ENCODE data around the gene USP48. TPM values are rescaled to one million over a fixed set of nuclear protein-coding genes. Genes with fewer than 3 reads are reported as not detected.
A peak's percentile ranks its signal among the peaks of the same experiment; 100 is the strongest.
"Not testable (repeated sequence)": the region's sequence is repeated elsewhere in the genome, so short reads cannot be mapped to it uniquely, and the experiment has no call there.

USP48 gene
- total RNA-seq, 1 donor from 2014 or later, result 78.7 TPM

DNA sequence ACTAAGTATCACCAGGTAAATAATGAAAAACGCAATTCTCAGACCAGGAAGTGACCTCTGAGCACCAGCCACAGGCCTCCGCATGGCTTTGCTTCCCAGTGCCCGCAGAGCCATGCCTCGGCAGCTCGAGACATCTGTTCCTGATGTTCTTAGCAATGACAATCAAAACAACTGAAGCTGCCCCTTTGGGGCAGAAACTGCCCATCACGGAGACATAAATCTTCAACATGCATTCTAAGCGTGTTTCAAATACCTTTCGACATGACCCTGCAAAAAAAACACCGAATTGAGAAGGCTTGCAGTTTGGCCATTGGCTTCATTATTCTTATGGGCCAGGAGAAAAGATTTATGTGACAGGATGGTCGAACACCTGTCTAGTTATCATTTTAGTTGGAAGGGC, 108.0 kb downstream of the USP48 start:
- Mint-ChIP-seq H3K4me3 (ENCODE audit: unreplicated experiment) (no peak overlapping the region), H3K27ac (ENCODE audit: unreplicated experiment) (no peak overlapping the region), H3K9me3 (ENCODE audit: unreplicated experiment) (no peaks in the 10 kb centered on the region), H3K4me1 (ENCODE audit: low read depth, unreplicated experiment) (peaks cover 3% of the 10 kb centered on the region), H3K36me3 (ENCODE audit: unreplicated experiment) (no peaks in the 10 kb centered on the region), H3K27me3 (ENCODE audit: unreplicated experiment) (peaks cover 4% of the 10 kb centered on the region)
- no peak for DNase-seq
- TF ChIP-seq CTCF (IDR thresholded peaks at IDR 0.05; ENCODE audit: partially characterized antibody, unreplicated experiment), result no peak

DNA sequence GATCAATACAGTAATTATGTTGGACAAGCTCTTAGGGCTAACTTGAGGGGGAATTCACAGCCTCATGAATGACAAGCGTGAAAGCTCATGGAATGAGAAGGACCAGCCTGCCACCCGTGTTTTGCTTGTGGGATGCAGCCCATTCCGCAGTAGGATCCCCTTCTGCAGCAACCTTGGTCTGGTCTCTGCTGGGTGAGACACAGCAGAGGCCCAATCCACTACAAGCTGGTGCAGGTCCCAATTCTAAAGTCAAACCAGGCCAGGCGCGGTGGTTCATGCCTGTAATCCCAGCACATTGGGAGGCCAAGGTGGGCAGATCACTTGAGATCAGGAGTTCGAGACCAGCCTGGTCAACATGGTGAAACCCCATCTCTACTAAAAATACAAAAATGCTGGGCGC, 109.1 kb downstream of the USP48 start:
- not testable (repeated sequence) for H3K4me3 Mint-ChIP-seq (ENCODE audit: unreplicated experiment); H3K36me3 Mint-ChIP-seq (ENCODE audit: unreplicated experiment); DNase-seq; H3K4me1 Mint-ChIP-seq (ENCODE audit: low read depth, unreplicated experiment); H3K9me3 Mint-ChIP-seq (ENCODE audit: unreplicated experiment); H3K27me3 Mint-ChIP-seq (ENCODE audit: unreplicated experiment); H3K27ac Mint-ChIP-seq (ENCODE audit: unreplicated experiment)

GRCh38 chr1:21673277-21673780, 109.6 kb downstream of the USP48 start:
- no peak overlapping the region for H3K27ac Mint-ChIP-seq (ENCODE audit: unreplicated experiment)

DNA sequence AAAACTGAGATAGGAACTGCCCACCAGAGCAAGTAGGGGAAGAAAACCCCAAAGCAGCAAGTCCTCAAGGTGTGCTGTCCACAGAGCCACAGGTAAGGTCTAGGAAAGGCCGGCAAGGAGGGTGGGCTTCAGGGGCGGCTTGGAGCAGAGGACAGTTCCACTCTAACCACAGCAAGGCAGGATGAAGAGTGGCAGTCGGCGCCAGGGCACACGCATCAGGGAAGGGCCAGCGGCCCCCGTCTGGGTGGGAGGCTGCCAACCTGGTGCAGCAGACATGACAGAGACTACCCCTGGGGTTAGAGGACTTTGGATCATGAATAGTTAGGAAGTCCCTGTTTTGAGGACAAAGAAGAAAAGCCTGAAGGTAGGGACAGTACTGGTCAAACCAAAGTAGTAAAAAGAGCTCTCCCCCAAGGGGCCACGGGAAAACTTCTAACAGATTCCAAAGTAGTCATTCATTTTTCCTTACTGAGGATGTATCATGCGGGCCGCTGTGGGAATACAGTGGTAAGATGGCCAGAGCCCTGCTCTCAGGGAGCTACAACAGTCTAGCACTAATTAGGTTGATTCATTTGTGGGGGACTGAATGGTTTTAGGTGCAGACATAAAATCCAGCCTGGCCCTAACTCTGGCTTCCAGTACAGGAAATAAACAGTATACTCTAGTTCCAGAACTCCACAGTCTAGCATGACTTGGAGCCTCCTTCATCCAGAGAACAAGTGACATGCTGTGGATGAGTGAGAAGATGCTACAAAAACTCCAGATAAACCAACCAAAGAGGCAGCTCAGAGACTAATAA, 110.3 kb downstream of the USP48 start:
- DNase-seq, result no peak
- Mint-ChIP-seq H3K4me1 (ENCODE audit: low read depth, unreplicated experiment) (peaks cover 5% of the 10 kb centered on the region), H3K36me3 (ENCODE audit: unreplicated experiment) (no peaks in the 10 kb centered on the region), H3K27me3 (ENCODE audit: unreplicated experiment) (peaks cover 2% of the 10 kb centered on the region), H3K9me3 (ENCODE audit: unreplicated experiment) (peaks cover under 1% of the 10 kb centered on the region), H3K4me3 (ENCODE audit: unreplicated experiment) (no peak overlapping the region), H3K27ac (ENCODE audit: unreplicated experiment) (peak overlapping the region; percentile 1)
- TF ChIP-seq CTCF (IDR thresholded peaks at IDR 0.05; ENCODE audit: partially characterized antibody, unreplicated experiment), result no peak

More at GRCh38 chr1:21673277-21673780, 109.6 kb downstream of the USP48 start:
- Mint-ChIP-seq H3K36me3 (ENCODE audit: unreplicated experiment) (no peaks in the 10 kb centered on the region), H3K9me3 (ENCODE audit: unreplicated experiment) (no peaks in the 10 kb centered on the region), H3K4me3 (ENCODE audit: unreplicated experiment) (no peak overlapping the region), H3K4me1 (ENCODE audit: low read depth, unreplicated experiment) (peaks cover 3% of the 10 kb centered on the region), H3K27me3 (ENCODE audit: unreplicated experiment) (peaks cover 2% of the 10 kb centered on the region)
- no peak for TF ChIP-seq CTCF (IDR thresholded peaks at IDR 0.05; ENCODE audit: partially characterized antibody, unreplicated experiment)
- no peak for DNase-seq

DNA sequence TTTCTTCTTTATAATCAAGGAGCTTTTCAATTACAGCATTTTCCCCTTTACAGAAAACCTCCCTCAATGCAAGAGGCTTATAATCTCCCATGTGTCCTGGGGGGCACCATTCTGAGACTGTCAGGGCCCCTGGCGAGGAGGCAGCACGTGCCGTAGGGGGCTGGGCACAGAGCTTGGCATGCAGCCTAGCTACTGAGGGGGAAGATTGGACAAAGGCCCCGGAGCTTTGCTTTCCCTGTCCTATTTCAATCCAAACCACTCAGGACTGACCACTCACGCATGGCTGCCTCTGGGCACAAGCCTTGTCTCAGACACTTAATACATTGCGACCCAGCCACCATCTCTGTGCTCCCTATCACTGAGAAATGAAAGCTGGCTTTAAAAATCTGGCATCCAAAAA, 111.0 kb downstream of the USP48 start:
- peaks cover 4% of the 10 kb centered on the region for H3K27me3 Mint-ChIP-seq (ENCODE audit: unreplicated experiment)
- peaks cover 4% of the 10 kb centered on the region for H3K9me3 Mint-ChIP-seq (ENCODE audit: unreplicated experiment)
- H3K27ac Mint-ChIP-seq (ENCODE audit: unreplicated experiment), result peak overlapping the region; percentile 1
- no peak for DNase-seq
- H3K4me3 Mint-ChIP-seq (ENCODE audit: unreplicated experiment), result no peak overlapping the region
- peaks cover 9% of the 10 kb centered on the region for H3K4me1 Mint-ChIP-seq (ENCODE audit: low read depth, unreplicated experiment)
- TF ChIP-seq CTCF (IDR thresholded peaks at IDR 0.05; ENCODE audit: partially characterized antibody, unreplicated experiment), result no peak
- no peaks in the 10 kb centered on the region for H3K36me3 Mint-ChIP-seq (ENCODE audit: unreplicated experiment)
